Prostate gland (tissue), 2 donors: Measurements from ENCODE around the gene AKT1. TPM values are rescaled to one million over a fixed set of nuclear protein-coding genes. Genes with fewer than 3 reads are reported as not detected.
"Not testable (repeated sequence)": the region's sequence is repeated elsewhere in the genome, so short reads cannot be mapped to it uniquely, and the experiment has no call there.

ENCODE experiments used
- DNase-seq: peaks from one replicate; pipeline ENCODE4 v3.0.0-alpha.2; 2019; ENCODE audit warnings: low spot score
- H3K27ac ChIP-seq, 2 donors: fragments of 200-600 bp; sonication (generic); 2 replicates each; pipeline ENCODE4 v1.5.1; 2017 to 2019
- H3K27me3 ChIP-seq: fragments of 200-600 bp; sonication (generic); replicated peaks from 2 replicates; pipeline ENCODE4 v1.5.1; 2019; ENCODE audit not compliant: insufficient read depth
- H3K36me3 ChIP-seq, 2 donors: fragments of 200-600 bp; sonication (generic); 1 replicate in 1 of 2; 2 replicates in 1 of 2; pipeline versions ENCODE4 v1.5.1 to v1.8.1; 2017 to 2019
- H3K4me1 ChIP-seq: fragments of 200-600 bp; sonication (generic); replicated peaks from 2 replicates; pipeline ENCODE4 v1.5.1; 2019
- H3K4me3 ChIP-seq, 2 donors: fragments of 200-600 bp; sonication (generic); 2 replicates each; pipeline ENCODE4 v1.5.1; 2017 to 2019
- H3K9me3 ChIP-seq: fragments of 200-600 bp; sonication (generic); 2 replicates; pipeline ENCODE4 v1.5.1; 2017
- CTCF ChIP-seq, 4 experiments: fragments of 200-600 bp in 2 of 4; fragments of 450-650 bp in 2 of 4; sonication (generic) in 2 of 4; IDR thresholded peaks; 1 replicate in 3 of 4; 2 replicates in 1 of 4; pipeline ENCODE4 v1.5.1; 2016 to 2019; ENCODE audit warnings: antibody characterized with exemption in 4 of 4, mild to moderate bottlenecking in 2 of 4, moderate library complexity in 2 of 4
- POLR2A ChIP-seq: fragments of 450-650 bp; IDR thresholded peaks from one replicate; pipeline ENCODE4 v1.6.1; 2016; ENCODE audit warnings: antibody characterized with exemption, mild to moderate bottlenecking
- POLR2AphosphoS5 ChIP-seq: sonication (generic); formaldehyde crosslinking; IDR thresholded peaks from one replicate; pipeline ENCODE4 v1.6.1; 2017; ENCODE audit warnings: antibody characterized with exemption
- WGBS: methylation state at CpG from one replicate; pipeline ENCODE4 v1.1.5; 2018; 5-methylcytosine and 5-hydroxymethylcytosine counted together
- intact Hi-C: fragments of 100-400 bp; cut with DNase I; formaldehyde crosslinking; loops from one replicate; pipeline ENCODE4 v1.14.2; 2022
- total RNA-seq, 2 donors: library from RNA; depleted of rRNA; stranded (reverse); fragments of >200 nt; gene quantifications; one replicate each; pipeline ENCODE4 v1.1.0, GENCODE V29; 2016

The AKT1 gene
- total RNA-seq, 2 donors from 2014 or later: 154 to 200 TPM

GRCh38 chr14:104729835-104730181, 65.7 kb downstream of the AKT1 start:
- Histone ChIP-seq H3K36me3 (no peaks in the 10 kb centered on the region), H3K9me3 (no peaks in the 10 kb centered on the region), H3K4me1 (no peaks in the 10 kb centered on the region), H3K4me3 (no peak overlapping the region), H3K27me3 (no peaks in the 10 kb centered on the region), H3K27ac (no peak overlapping the region)
- WGBS: 86% methylated on average over 12 of the region's 16 CpGs
- intact Hi-C loops: no loop called here
- TF ChIP-seq CTCF (IDR thresholded peaks at IDR 0.05) (no peak), POLR2A (no peak), POLR2AphosphoS5 (no peak)
- DNase-seq: no peak

GRCh38 chr14:104729176-104729834, 66.2 kb downstream of the AKT1 start:
- H3K9me3 ChIP-seq, H3K27me3 ChIP-seq, H3K27ac ChIP-seq, H3K4me1 ChIP-seq, intact Hi-C loops, H3K4me3 ChIP-seq, DNase-seq, H3K36me3 ChIP-seq: not testable (repeated sequence)
- 89% methylated on average over 27 of the region's 73 CpGs for WGBS

GRCh38 chr14:104728631-104729030, 66.9 kb downstream of the AKT1 start:
- H3K4me3 ChIP-seq: no peak overlapping the region
- 87% methylated on average over 17 of the region's 17 CpGs for WGBS

GRCh38 chr14:104726600-104727451, 68.7 kb downstream of the AKT1 start:
- DNase-seq: no peak
- Histone ChIP-seq H3K27me3 (no peaks in the 10 kb centered on the region), H3K27ac (no peak overlapping the region), H3K4me1 (no peaks in the 10 kb centered on the region), H3K4me3 (no peak overlapping the region), H3K36me3 (no peaks in the 10 kb centered on the region), H3K9me3 (no peaks in the 10 kb centered on the region)
- WGBS: 80% methylated on average over 21 of the region's 21 CpGs
- TF ChIP-seq POLR2AphosphoS5 (no peak), POLR2A (no peak), CTCF (IDR thresholded peaks at IDR 0.05) (no peak)
- intact Hi-C loops: no loop called here

More at GRCh38 chr14:104728631-104729030, 66.9 kb downstream of the AKT1 start:
- H3K27ac ChIP-seq: no peak overlapping the region
- intact Hi-C loops: no loop called here
- H3K27me3 ChIP-seq: no peaks in the 10 kb centered on the region
- no peaks in the 10 kb centered on the region for H3K36me3 ChIP-seq
- no peaks in the 10 kb centered on the region for H3K9me3 ChIP-seq
- no peaks in the 10 kb centered on the region for H3K4me1 ChIP-seq
- DNase-seq: no peak
- TF ChIP-seq POLR2AphosphoS5: no peak
- TF ChIP-seq POLR2A: no peak
- TF ChIP-seq CTCF (IDR thresholded peaks at IDR 0.05): no peak

GRCh38 chr14:104725772-104726548, 69.6 kb downstream of the AKT1 start:
- no peak for TF ChIP-seq POLR2A
- TF ChIP-seq POLR2AphosphoS5: no peak
- no peak for TF ChIP-seq CTCF (IDR thresholded peaks at IDR 0.05)

More at GRCh38 chr14:104725772-104726548, 69.6 kb downstream of the AKT1 start:
- Histone ChIP-seq H3K36me3 (no peaks in the 10 kb centered on the region), H3K27me3 (no peaks in the 10 kb centered on the region), H3K4me3 (no peak overlapping the region), H3K4me1 (no peaks in the 10 kb centered on the region), H3K9me3 (no peaks in the 10 kb centered on the region), H3K27ac (no peak overlapping the region)
- WGBS: 83% methylated on average over 20 of the region's 25 CpGs
- intact Hi-C loops: no loop called here
- DNase-seq: no peak
